ENCODE results near the gene DUSP3. TPM values are rescaled to one million over a fixed set of nuclear protein-coding genes. Genes with fewer than 3 reads are reported as not detected.

Gene DUSP3
- total RNA-seq, 2 experiments from 2014 or later, result 24.7 to 26.3 TPM

DNA sequence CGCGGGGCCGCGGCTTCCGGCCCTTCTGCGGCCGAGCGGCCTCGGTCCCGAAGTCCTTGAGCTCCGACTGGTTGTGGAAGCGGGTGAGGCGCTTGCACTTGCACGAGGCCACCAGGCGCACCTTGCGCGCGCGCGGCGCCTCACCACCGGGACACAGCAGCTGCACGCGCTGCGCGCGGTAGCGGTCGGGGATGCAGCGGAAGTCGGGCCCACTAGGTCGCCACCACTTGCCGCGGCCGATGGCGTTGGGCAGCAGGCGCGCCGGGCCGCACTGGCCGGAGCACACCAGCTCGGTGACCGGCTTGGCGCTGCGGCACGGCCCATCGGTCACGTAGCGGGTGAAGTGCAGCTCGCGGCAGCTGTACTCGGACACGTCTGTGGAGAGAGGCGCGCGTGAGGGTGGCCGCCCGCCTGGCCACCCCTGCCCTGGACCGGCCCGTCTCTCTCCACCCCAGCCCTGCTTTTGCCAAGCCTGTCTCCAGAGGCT, 23.3 kb downstream of the DUSP3 start:
- POLR2A ChIA-PET, result no interaction called here
- TF ChIP-seq, protein P1, sequence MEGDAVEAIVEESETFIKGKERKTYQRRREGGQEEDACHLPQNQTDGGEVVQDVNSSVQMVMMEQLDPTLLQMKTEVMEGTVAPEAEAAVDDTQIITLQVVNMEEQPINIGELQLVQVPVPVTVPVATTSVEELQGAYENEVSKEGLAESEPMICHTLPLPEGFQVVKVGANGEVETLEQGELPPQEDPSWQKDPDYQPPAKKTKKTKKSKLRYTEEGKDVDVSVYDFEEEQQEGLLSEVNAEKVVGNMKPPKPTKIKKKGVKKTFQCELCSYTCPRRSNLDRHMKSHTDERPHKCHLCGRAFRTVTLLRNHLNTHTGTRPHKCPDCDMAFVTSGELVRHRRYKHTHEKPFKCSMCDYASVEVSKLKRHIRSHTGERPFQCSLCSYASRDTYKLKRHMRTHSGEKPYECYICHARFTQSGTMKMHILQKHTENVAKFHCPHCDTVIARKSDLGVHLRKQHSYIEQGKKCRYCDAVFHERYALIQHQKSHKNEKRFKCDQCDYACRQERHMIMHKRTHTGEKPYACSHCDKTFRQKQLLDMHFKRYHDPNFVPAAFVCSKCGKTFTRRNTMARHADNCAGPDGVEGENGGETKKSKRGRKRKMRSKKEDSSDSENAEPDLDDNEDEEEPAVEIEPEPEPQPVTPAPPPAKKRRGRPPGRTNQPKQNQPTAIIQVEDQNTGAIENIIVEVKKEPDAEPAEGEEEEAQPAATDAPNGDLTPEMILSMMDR (IDR thresholded peaks at IDR 0.05), result no peak
- H3K27ac Mint-ChIP-seq, result no peak overlapping the region
- ATAC-seq, result peak; percentile 56
- H3K27me3 Mint-ChIP-seq, result peaks cover 29% of the 10 kb centered on the region
- peak; percentile 36 for DNase-seq
- CTCF ChIA-PET, result interaction anchor here (8.0 to 13.3 kb wide), 2 partner anchors 12 to 62 kb away, joined by 54 to 661 read pairs; no protein-coding TSS in a partner anchor
- intact Hi-C loops (cut with micrococcal nuclease), result no loop called here
- no peaks in the 10 kb centered on the region for H3K9me3 Mint-ChIP-seq
- no peaks in the 10 kb centered on the region for H3K4me1 Mint-ChIP-seq (ENCODE audit: low read depth)
- H3K4me3 Mint-ChIP-seq, result no peak overlapping the region
- no peaks in the 10 kb centered on the region for H3K36me3 Mint-ChIP-seq (ENCODE audit: low read depth)

DNA sequence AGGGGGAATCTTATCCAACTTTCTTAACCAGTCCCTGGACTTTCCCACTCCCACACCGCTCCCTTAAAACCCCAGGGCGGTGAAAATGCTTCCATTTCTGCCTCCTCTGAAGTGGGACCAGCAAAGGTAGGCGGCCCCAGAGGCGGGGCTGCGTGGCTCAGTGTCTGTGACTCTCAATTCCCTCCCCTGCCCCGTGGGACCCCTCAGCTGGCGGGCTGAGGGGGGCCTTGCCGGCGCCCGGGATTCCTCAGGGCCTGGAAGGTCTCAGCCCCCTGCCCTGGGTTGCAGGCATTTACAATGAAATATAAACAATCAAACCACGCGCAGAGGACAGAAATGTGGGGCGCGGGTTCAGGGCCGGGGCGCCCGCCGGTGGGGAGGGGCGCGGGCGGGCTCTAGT, 23.8 kb downstream of the DUSP3 start:
- intact Hi-C loops (cut with micrococcal nuclease), result no loop called here
- H3K27me3 Mint-ChIP-seq, result peaks cover 25% of the 10 kb centered on the region

DNA sequence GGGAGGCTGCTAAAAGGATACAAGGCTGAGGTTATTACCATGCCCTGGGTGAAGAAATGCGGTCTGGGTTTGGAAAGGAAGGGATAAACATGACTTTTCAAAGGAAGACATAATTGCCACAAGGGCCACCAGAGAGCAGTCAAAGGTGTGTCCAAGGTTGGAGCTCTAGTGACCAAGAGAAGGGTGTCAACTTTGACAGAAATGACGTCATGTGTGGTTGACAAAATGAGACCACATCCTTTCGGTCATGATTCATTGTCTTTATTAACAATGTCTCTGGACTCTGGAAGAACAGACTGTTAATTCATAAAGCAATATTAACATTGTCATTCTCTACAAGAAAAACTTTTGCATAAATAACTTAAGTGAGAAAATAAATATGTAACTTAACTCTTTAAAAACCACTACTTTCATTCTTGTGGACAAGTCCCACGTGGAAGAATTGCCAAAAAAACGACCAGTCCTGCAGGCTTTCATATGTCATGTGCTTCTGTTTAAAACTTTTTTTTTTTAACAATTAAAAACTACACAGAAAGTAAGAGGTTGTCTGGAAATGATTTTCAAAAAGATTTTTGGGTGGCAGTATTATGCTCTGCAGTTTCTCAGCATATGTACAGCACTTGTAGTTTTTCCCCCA, 25.2 kb downstream of the DUSP3 start:
- Mint-ChIP-seq H3K9me3 (no peaks in the 10 kb centered on the region), H3K4me1 (ENCODE audit: low read depth) (no peaks in the 10 kb centered on the region), H3K27ac (no peak overlapping the region), H3K36me3 (ENCODE audit: low read depth) (no peaks in the 10 kb centered on the region), H3K4me3 (no peak overlapping the region), H3K27me3 (peaks cover 25% of the 10 kb centered on the region)
- TF ChIP-seq, protein P1 (IDR thresholded peaks at IDR 0.05), result no peak
- ChIA-PET POLR2A (no interaction called here), CTCF (interaction anchor here (1.2 to 8.0 kb wide), 5 partner anchors 13 to 176 kb away, joined by 3 to 54 read pairs (median 6); no protein-coding TSS in a partner anchor)
- DNase-seq (peak; percentile 30), ATAC-seq (peak; percentile 37)
- intact Hi-C loops (cut with micrococcal nuclease), result no loop called here

More for the DNA sequence above, 23.8 kb downstream of the DUSP3 start:
- DNase-seq (no peak), ATAC-seq (no peak)
- ChIA-PET POLR2A (no interaction called here), CTCF (interaction anchor here (8.0 to 13.3 kb wide), 2 partner anchors 12 to 61 kb away, joined by 54 to 661 read pairs; no protein-coding TSS in a partner anchor)
- Mint-ChIP-seq H3K4me3 (no peak overlapping the region), H3K4me1 (ENCODE audit: low read depth) (no peaks in the 10 kb centered on the region), H3K9me3 (no peaks in the 10 kb centered on the region), H3K27ac (no peak overlapping the region), H3K36me3 (ENCODE audit: low read depth) (no peaks in the 10 kb centered on the region)
- TF ChIP-seq, protein P1 (IDR thresholded peaks at IDR 0.05), result no peak

DNA sequence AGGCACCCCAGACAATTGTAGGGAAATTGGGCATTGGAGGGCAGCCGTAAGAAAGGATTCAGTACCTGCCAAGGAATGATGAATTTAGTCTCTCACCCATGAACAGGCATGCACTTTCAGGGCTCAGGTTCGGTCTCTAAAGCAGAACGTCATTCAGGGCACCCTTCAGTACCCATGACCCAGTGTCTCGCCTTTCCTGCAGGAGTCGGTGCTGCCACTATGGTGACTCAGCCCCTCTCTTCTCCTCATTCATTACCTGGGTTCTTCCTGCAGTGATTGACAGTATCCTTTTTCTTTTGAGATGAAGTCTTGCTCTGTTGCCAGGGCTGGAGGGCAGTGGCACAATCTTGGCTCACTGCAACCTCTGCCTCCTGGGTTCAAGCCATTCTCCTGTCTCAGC, 28.6 kb downstream of the DUSP3 start:
- ATAC-seq (no peak), DNase-seq (no peak)
- intact Hi-C loops (cut with micrococcal nuclease), result no loop called here
- TF ChIP-seq, protein P1 (IDR thresholded peaks at IDR 0.05), result no peak
- Mint-ChIP-seq H3K4me3 (no peak overlapping the region), H3K9me3 (no peaks in the 10 kb centered on the region), H3K4me1 (ENCODE audit: low read depth) (no peaks in the 10 kb centered on the region), H3K27me3 (peaks cover 25% of the 10 kb centered on the region), H3K36me3 (ENCODE audit: low read depth) (no peaks in the 10 kb centered on the region), H3K27ac (no peak overlapping the region)
- ChIA-PET POLR2A (no interaction called here), CTCF (interaction anchor here (1.0 to 6.8 kb wide), 3 partner anchors 10 to 173 kb away, joined by 3 to 39 read pairs (median 18); no protein-coding TSS in a partner anchor)

DNA sequence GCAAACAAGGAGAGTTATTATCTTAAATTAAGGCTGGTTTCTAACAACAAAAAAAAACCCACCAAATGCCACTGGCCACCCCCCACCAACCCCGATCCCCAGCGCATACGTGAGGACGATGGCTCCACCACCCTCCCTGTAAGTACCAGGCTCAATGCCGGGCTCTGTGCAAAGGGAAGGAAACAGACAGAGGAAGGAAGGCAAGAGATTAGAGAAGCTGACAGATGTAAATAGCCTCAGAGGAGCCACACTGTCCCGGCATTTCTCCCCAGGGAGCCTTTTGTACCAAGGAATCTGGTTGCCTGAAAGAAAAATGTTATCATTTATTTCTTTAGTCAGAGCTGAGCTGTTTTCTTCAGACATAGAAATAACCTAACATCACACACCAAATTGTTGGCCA, 33.2 kb downstream of the DUSP3 start:
- Mint-ChIP-seq H3K4me3 (no peak overlapping the region), H3K36me3 (ENCODE audit: low read depth) (no peaks in the 10 kb centered on the region), H3K27me3 (peaks cover 25% of the 10 kb centered on the region), H3K9me3 (no peaks in the 10 kb centered on the region), H3K4me1 (ENCODE audit: low read depth) (no peaks in the 10 kb centered on the region), H3K27ac (no peak overlapping the region)
- ChIA-PET POLR2A (no interaction called here), CTCF (interaction anchor here (1.0 to 6.8 kb wide), 6 partner anchors 12 to 169 kb away, joined by 3 to 39 read pairs (median 4); partner anchors contain the start of gene SOST)
- TF ChIP-seq, protein P1 (IDR thresholded peaks at IDR 0.05), result no peak
- intact Hi-C loops (cut with micrococcal nuclease), result no loop called here
- DNase-seq (no peak), ATAC-seq (no peak)

Measured in activated CD8-positive, alpha-beta T cell treated with anti-CD3 and anti-CD28 coated beads for 36 hours (primary cell).